SH-SY5Y (cell line): ENCODE results near the gene SLC44A1.

Experiments used
- GATA2 ChIP-seq: IDR thresholded peaks from 2 replicates; pipeline ENCODE4 v1.6.1; 2011; ENCODE audit warnings: mild to moderate bottlenecking, low read depth, low read length
- GATA3 ChIP-seq: IDR thresholded peaks from 2 replicates; pipeline ENCODE4 v1.6.1; 2011; ENCODE audit warnings: low read depth, mild to moderate bottlenecking, low read length, moderate library complexity

GRCh38 chr9:105237246-105237645 lies 7.2 kb upstream of the SLC44A1 start:
- no peak for TF ChIP-seq GATA2
- TF ChIP-seq GATA3, result no peak
